IPS DF 6.9 (cell line): ENCODE data around the gene LDHD.
"Not testable (repeated sequence)": the region's sequence is repeated elsewhere in the genome, so short reads cannot be mapped to it uniquely, and the experiment has no call there.

Experiments
- DNase-seq: peaks from one replicate; pipeline ENCODE4 v3.0.0-alpha.2; 2013; ENCODE audit warnings: low read depth, low spot score
- H3K27ac ChIP-seq: one replicate; pipeline ENCODE4 v1.5.1; 2013; ENCODE audit warnings: low read length, control low read depth
- H3K27me3 ChIP-seq: 2 replicates; pipeline ENCODE4 v1.6.1; 2013; ENCODE audit warnings: mild to moderate bottlenecking, low read length; ENCODE audit not compliant: control insufficient read depth, insufficient read depth
- H3K36me3 ChIP-seq: 2 replicates; pipeline ENCODE4 v1.6.1; 2013; ENCODE audit warnings: low read length; ENCODE audit not compliant: control insufficient read depth, insufficient read depth
- H3K4me1 ChIP-seq: 2 replicates; pipeline ENCODE4 v1.6.1; 2013; ENCODE audit warnings: low read length; ENCODE audit not compliant: control insufficient read depth, insufficient read depth
- H3K4me3 ChIP-seq: 2 replicates; pipeline ENCODE4 v1.5.1; 2013; ENCODE audit warnings: mild to moderate bottlenecking, low read length
- H3K9me3 ChIP-seq: 2 replicates; pipeline ENCODE4 v1.6.1; 2013; ENCODE audit warnings: low read length, inconsistent platforms; ENCODE audit not compliant: control insufficient read depth, insufficient read depth
- WGBS: extraction: QIAGEN DNeasy Blood & Tissue Kit; methylation state at CpG from one replicate; pipeline ENCODE4 v1.1.7; 2013; ENCODE audit warnings: mixed read lengths, missing lambda C conversion rate; ENCODE audit not compliant: insufficient read length, insufficient coverage; 5-methylcytosine and 5-hydroxymethylcytosine counted together

Gene LDHD

DNA sequence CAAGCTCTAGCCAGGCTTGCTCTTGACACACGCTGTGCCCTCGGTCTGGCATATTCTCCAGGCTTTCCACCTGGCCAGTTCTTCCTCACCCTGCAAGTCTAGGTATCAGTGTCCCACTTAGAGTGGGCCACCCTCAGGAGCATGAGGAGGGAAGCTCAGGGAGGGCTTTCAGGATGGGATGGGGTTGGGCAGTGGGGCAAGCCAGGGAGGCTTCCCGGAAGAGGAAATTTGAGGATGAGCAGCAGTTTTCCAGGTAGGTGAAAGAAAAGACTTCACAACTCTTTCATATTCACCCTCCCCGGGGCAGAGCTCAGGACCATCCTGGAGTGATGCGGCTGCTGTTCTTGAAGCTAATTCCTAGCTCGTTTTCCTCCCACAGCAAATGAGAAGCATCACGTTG, 14.5 kb upstream of the LDHD start:
- no peaks in the 10 kb centered on the region for H3K27me3 ChIP-seq
- H3K4me1 ChIP-seq = no peaks in the 10 kb centered on the region; the same call in 1 of the 2 replicates
- H3K9me3 ChIP-seq = no peaks in the 10 kb centered on the region
- no peak overlapping the region for H3K27ac ChIP-seq
- H3K4me3 ChIP-seq = no peak overlapping the region
- H3K36me3 ChIP-seq = no peaks in the 10 kb centered on the region
- WGBS = no CpG with 5 or more reads among the region's 7 CpGs
- DNase-seq = no peak

DNA sequence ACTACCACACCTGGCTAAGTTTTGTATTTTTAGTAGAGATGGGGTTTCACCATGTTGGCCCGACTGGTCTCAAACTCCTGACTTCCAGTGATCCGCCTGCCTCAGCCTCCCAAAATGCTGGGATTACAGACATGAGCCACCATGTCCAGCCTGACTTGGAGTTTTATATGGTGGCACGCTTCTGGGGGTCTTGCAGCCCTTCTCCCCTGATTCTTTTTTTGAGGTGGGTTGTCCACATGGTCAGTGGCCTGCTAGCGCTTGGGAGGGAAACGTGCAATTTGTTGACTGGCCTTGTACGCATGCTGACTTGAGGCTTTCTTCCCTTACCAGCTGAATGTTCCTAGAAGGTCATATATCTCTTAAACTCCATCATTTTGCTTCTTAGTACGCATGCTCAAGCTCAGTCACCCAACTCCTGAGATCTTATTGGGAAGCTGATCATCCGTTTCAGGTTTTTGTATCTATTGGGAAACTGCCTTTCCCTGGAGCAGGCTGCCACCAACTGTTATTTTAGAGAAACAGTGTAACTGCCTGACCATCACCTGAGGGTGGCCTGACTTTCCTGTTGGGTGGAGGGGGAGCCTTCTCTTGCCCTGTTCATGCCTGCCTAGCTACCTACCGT, 13.7 kb upstream of the LDHD start:
- no CpG with 5 or more reads among the region's 9 CpGs for whole genome bisulfite sequencing
- Histone ChIP-seq H3K27me3 (no peaks in the 10 kb centered on the region), H3K36me3 (no peaks in the 10 kb centered on the region), H3K4me1 (no peaks in the 10 kb centered on the region; the same call in 1 of the 2 replicates), H3K9me3 (no peaks in the 10 kb centered on the region), H3K4me3 (no peak overlapping the region), H3K27ac (no peak overlapping the region)
- DNase-seq = no peak

DNA sequence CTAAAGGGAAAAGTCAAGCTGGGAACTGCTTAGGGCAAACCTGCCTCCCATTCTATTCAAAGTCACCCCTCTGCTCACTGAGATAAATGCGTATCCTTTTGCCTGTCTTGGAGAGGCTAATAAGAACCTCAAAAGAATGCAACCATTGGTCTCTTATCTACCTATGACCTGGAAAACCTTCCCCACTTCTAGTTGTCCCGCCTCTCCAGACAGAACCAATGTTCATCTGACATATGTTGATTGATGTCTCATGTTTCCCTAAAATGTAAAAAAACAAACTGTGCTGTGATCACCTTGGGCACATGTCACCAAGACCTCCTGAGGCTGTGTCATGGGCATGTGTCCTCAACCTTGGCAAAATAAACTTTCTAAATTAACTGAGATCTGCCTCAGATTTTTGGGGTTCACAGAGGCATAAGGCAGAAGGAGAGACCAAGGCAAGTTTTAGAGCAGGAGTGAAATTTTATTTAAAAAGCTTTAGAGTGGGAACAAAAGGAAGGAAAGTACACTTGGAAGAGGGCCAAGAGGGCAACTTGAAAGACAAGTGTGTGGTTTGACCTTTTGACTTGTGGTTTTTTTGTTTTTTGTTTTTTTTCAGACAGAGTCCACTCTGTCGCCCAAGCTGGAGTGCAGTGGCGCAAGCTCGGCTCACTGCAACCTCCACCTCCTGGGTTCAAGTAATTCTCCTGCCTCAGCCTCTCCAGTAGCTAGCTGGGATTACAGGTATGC, 13.0 kb upstream of the LDHD start:
- not testable (repeated sequence) for H3K36me3 ChIP-seq, DNase-seq, H3K27ac ChIP-seq, H3K27me3 ChIP-seq, H3K4me1 ChIP-seq, H3K4me3 ChIP-seq, H3K9me3 ChIP-seq
- WGBS = no CpG with 5 or more reads among the region's 5 CpGs

DNA sequence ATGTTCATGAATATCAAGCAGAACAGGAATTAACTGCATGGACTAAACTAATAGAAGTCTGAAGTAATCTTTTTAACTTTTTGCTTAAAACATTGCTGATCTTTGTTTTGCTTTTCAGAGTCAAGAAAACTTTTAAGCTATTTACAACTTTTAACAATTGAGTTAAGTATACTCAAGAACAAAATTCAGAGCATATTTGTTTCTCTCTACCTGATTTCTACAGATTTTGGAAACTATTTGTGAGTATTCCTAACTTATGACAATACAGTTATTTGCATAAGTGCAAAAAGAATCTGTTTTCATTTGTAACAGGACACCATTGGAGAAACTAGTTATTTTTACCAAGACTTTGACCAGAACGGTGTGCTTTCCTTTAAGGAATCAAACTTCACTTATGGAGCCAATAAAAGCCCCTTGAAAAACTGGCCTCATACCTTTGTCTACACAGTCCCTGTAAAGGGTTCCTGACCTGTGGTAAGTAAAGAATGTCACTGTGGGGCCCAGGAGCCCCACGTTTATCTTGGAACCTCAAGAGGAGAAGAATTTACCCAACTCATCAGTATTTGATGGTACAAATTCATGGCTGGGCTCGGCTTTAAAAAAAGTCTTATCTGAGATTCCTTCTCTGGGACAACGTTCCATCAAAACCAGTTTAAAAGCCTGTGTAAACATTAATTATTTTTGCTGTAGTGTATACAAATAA, 11.3 kb upstream of the LDHD start:
- H3K9me3 ChIP-seq = no peaks in the 10 kb centered on the region
- no CpG with 5 or more reads among the region's 4 CpGs for WGBS

DNA sequence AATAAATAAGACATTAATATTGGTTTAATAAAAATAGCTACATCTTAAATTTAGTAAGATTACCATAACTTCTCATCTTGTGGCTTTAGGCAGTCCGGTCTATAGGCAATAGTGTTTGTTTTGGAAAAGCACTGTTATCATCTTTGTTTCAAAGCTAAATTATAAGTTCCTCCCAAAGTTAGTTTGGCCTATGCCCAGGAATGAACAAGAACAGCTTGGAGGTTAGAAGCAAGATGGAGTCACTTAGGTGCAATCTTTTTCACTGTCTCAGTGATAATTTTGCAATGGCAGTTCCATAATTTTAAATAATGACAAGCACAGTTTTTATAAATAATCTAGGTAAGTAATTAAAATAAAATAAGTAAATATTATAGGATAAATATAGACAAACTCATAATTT, 6.0 kb upstream of the LDHD start:
- Histone ChIP-seq H3K36me3 (no peaks in the 10 kb centered on the region), H3K4me3 (no peak overlapping the region), H3K9me3 (peaks cover 3% of the 10 kb centered on the region), H3K4me1 (peaks cover 4% of the 10 kb centered on the region), H3K27me3 (no peaks in the 10 kb centered on the region), H3K27ac (no peak overlapping the region)
- no CpG with 5 or more reads among the region's 1 CpG for WGBS
- no peak for DNase-seq

More for the DNA sequence above, 11.3 kb upstream of the LDHD start:
- no peak for DNase-seq
- Histone ChIP-seq H3K27me3 (no peaks in the 10 kb centered on the region), H3K27ac (no peak overlapping the region), H3K4me1 (no peaks in the 10 kb centered on the region; the same call in 1 of the 2 replicates), H3K4me3 (no peak overlapping the region), H3K36me3 (no peaks in the 10 kb centered on the region)

DNA sequence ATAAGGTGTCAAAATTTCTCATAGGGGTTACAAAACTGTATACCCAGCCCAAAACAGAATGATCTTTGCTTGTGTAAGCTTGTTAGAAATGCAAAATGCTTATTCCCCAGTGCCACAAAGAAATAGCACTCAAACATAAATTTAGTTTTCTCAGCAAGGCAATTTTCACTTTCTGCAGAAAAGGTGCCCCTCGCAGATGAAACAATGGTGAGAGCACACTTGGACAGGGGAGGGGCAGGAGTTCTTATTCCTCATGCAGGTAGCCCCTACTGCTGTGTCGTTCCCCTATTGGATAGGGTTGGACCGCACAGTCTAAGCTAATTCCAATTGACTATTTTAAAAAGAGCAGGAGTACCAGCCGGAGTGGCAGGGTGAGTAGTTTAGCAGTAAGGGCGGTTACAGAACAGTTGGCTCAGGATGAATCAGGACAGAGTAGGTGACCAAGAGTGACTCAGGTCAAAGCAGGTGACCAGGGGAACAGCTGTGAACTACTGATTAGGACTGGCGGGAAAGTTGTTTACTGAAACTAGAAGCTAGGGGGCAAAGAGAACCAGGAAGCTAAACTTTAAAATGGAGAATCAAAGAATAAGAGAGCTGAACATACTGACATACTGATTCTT, 5.5 kb upstream of the LDHD start:
- DNase-seq = no peak

DNA sequence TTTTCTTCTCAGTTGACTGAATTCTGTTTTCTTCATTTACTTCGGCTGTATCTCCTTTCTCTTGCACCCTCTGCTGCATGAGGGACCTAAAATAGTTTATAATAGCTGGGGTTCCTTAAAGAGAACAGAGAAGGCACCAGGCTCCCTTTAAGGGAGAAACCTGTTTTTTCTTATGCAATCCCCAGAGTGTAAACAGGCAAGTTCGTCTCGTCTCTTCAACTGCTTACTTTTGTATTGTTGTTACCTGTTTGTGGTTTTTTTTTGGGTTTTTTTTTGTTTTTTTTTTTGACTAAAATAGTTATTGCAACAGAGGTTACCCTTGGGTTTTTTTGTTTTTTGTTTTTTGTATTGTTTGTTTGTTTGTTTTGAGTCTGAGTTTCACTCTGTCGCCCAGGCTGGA, 3.7 kb upstream of the LDHD start:
- no peak overlapping the region for H3K27ac ChIP-seq
- H3K4me3 ChIP-seq = no peak overlapping the region
- peaks cover 3% of the 10 kb centered on the region for H3K9me3 ChIP-seq
- H3K4me1 ChIP-seq = peaks cover 5% of the 10 kb centered on the region
- no peak for DNase-seq
- no CpG with 5 or more reads among the region's 4 CpGs for WGBS
- H3K36me3 ChIP-seq = no peaks in the 10 kb centered on the region
- no peaks in the 10 kb centered on the region for H3K27me3 ChIP-seq

More for the DNA sequence above, 5.5 kb upstream of the LDHD start:
- Histone ChIP-seq H3K4me3 (no peak overlapping the region), H3K27ac (no peak overlapping the region), H3K9me3 (peaks cover 3% of the 10 kb centered on the region), H3K36me3 (no peaks in the 10 kb centered on the region), H3K4me1 (peaks cover 4% of the 10 kb centered on the region), H3K27me3 (no peaks in the 10 kb centered on the region)
- no CpG with 5 or more reads among the region's 6 CpGs for WGBS

DNA sequence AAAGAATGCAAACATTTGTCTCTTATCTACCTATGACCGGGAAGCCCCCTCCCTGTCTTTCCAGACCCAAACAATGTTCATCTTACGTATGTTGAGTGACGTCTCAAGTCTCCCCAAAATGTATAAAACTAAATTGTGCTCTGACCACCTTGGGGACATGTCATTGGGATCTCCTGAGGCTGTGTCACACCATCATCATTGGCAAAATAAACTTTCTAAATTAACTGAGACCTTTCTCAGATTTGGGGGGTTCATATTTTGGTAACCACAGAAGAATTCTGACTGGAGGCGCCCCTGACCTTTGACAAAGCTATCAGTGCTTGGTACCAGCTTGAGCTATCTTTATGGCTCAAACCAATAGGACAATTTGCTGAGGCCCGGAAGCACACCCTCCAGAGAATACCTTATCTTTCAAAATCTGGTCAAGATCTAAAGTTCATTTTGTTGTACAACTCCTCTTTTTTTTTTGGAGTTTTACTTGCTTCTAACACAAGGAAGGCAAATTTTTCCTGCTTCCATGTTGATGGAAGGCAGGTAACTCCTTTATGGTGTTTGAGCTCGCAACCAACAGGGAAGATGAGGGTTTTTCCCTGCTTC, 2.5 kb upstream of the LDHD start:
- H3K36me3 ChIP-seq = no peaks in the 10 kb centered on the region; the same call in 1 of the 2 replicates
- peaks cover 3% of the 10 kb centered on the region for H3K9me3 ChIP-seq
- no peaks in the 10 kb centered on the region for H3K27me3 ChIP-seq
- WGBS = no CpG with 5 or more reads among the region's 6 CpGs
- H3K4me1 ChIP-seq = peaks cover 6% of the 10 kb centered on the region
- no peak overlapping the region for H3K4me3 ChIP-seq
- DNase-seq = no peak
- no peak overlapping the region for H3K27ac ChIP-seq

DNA sequence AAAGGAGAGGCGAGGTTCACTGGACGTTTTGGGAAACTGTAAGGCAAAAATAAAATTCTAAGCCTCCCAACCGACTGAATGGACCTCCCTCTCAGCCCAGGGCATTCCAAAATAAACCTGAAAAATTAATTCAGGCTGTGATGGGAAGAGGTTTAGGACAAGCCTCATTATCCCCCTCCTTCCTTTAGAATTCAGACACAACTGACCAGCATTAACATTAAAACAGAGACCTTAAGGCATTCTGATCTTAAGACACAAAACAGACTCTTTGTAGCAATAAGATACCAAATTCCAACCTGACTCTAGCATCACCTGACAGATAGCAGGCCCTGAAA, 298 bp upstream of the LDHD start:
- Histone ChIP-seq H3K27ac (no peak overlapping the region), H3K9me3 (no peaks in the 10 kb centered on the region), H3K27me3 (no peaks in the 10 kb centered on the region), H3K36me3 (peaks cover 5% of the 10 kb centered on the region; the same call in 1 of the 2 replicates), H3K4me3 (no peak overlapping the region), H3K4me1 (peaks cover 12% of the 10 kb centered on the region)
- no peak for DNase-seq
- no CpG with 5 or more reads among the region's 3 CpGs for WGBS
